ENCODE measurements around the gene SZT2.
"Not testable (repeated sequence)": the region's sequence is repeated elsewhere in the genome, so short reads cannot be mapped to it uniquely, and the experiment has no call there.

The SZT2 gene

GRCh38 chr1:43444151-43444828 is 54.6 kb downstream of the SZT2 start:
- DNase-seq: no peak

- no peak for DNase-seq
Observed at GRCh38 chr1:43444836-43445235, 55.1 kb downstream of the SZT2 start.

GRCh38 chr1:43445606-43446387 is 56.1 kb downstream of the SZT2 start:
- DNase-seq: no peak

- no peak for DNase-seq
Observed at GRCh38 chr1:43446388-43446740, 56.7 kb downstream of the SZT2 start.

GRCh38 chr1:43446881-43447835 is 57.5 kb downstream of the SZT2 start:
- no peak for DNase-seq

GRCh38 chr1:43447891-43448708 is 58.4 kb downstream of the SZT2 start:
- no peak for DNase-seq

- DNase-seq: no peak
Observed at GRCh38 chr1:43448955-43449707, 59.4 kb downstream of the SZT2 start.

- DNase-seq: no peak
Observed at GRCh38 chr1:43449708-43450069, 60.0 kb downstream of the SZT2 start.

GRCh38 chr1:43450251-43450941 is 60.7 kb downstream of the SZT2 start:
- no peak for DNase-seq

- no peak for DNase-seq
Observed at GRCh38 chr1:43451157-43451591, 61.5 kb downstream of the SZT2 start.

- no peak for DNase-seq
Observed at GRCh38 chr1:43451701-43452532, 62.2 kb downstream of the SZT2 start.

- no peak for DNase-seq
Observed at GRCh38 chr1:43452789-43453441, 63.2 kb downstream of the SZT2 start.

- peak; percentile 54 to 61 for DNase-seq
Observed at GRCh38 chr1:43453442-43454269, 64.0 kb downstream of the SZT2 start, which contains the start of gene HYI. Gene HYI, minus strand, starts transcription at chr1:43453931. Its CDS starts 138 bp downstream, at chr1:43453793.

GRCh38 chr1:43454270-43455011 is 64.7 kb downstream of the SZT2 start:
- peak; percentile 32 to 39 for DNase-seq

GRCh38 chr1:43455213-43455889 is 65.7 kb downstream of the SZT2 start:
- DNase-seq: no peak

GRCh38 chr1:43458379-43458778 is 68.7 kb downstream of the SZT2 start:
- not testable (repeated sequence) for DNase-seq
